Measurements from ENCODE around the gene TRPC4.

DNA sequence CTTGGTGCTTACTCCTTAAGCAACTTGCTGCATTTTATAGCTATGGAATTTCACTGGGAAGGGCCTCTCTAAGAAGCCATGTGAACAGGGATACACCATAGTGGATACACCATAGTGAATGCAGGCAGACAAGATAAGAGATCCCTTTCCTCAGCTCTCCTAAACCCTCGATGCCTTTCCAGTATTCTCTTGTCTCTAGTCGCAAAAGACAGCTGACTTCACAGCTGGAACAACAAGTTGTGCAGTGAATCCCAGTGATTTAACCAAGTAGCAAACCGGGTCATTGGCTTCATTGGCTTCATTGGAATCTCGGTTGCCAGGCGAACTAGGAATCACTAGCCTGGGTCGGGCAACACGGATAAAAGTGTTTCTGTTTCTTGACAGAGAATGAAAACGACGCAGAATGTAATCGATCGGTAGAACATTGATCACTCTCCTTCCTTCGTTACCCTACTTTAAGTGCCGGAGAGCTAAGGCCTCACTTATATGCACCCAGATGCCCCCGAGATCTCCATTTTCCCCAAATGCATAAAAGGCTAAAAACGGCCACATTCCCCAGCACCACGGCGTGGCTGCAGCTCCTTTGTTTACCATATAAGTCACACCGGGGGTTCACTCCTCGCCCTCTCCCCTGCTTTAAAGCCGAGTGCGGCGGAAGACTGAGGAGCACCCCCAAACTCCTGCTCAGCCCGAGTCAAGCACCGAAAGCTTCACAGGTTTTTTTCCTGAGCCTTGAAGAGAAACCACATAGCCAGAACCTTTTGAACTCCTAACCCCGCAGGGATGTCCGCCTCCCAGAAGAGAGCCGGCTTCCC is 674 bp downstream of the TRPC4 start:
- TF ChIP-seq, protein P1, sequence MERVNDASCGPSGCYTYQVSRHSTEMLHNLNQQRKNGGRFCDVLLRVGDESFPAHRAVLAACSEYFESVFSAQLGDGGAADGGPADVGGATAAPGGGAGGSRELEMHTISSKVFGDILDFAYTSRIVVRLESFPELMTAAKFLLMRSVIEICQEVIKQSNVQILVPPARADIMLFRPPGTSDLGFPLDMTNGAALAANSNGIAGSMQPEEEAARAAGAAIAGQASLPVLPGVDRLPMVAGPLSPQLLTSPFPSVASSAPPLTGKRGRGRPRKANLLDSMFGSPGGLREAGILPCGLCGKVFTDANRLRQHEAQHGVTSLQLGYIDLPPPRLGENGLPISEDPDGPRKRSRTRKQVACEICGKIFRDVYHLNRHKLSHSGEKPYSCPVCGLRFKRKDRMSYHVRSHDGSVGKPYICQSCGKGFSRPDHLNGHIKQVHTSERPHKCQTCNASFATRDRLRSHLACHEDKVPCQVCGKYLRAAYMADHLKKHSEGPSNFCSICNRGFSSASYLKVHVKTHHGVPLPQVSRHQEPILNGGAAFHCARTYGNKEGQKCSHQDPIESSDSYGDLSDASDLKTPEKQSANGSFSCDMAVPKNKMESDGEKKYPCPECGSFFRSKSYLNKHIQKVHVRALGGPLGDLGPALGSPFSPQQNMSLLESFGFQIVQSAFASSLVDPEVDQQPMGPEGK (CRISPR knock-in tag; IDR thresholded peaks at IDR 0.05; ENCODE audit: borderline replicate concordance) = no peak
- no peak for TF ChIP-seq ZNF8 (CRISPR knock-in tag; IDR thresholded peaks at IDR 0.05)
- no peak for TF ChIP-seq RARB (CRISPR knock-in tag; IDR thresholded peaks at IDR 0.05)
- TF ChIP-seq TCF4 (CRISPR knock-in tag; IDR thresholded peaks at IDR 0.05; ENCODE audit: borderline replicate concordance) = no peak
- TF ChIP-seq ARNTL (CRISPR knock-in tag; IDR thresholded peaks at IDR 0.05; ENCODE audit: borderline replicate concordance, low read depth) = no peak
- no peak for TF ChIP-seq ZFP30 (CRISPR knock-in tag; IDR thresholded peaks at IDR 0.05)
- no peak for TF ChIP-seq ZFP3 (CRISPR knock-in tag; IDR thresholded peaks at IDR 0.05)

All from SK-N-SH treated with all-trans-retinoic acid at 6 μM for 48 hours (cell line).